Psoas muscle (tissue), 8 donors: Measurements from ENCODE around the gene MLIP. TPM values are rescaled to one million over a fixed set of nuclear protein-coding genes. Genes with fewer than 3 reads are reported as not detected.

Source experiments
- ATAC-seq, 4 donors: fragments of 200-7000 bp; cut with Tn5 transposase; one replicate each; pipeline ENCODE4 v1.9.1; 2020; ENCODE audit warnings: moderate library complexity in 3 of 4, mild to moderate bottlenecking in 2 of 4
- DNase-seq, 2 donors: peaks; one replicate each; pipeline ENCODE4 v3.0.0-alpha.2; 2020
- H3K27ac ChIP-seq: fragments of 200-600 bp; one replicate; pipeline ENCODE4 v1.8.0; 2022
- H3K27me3 ChIP-seq, 3 donors: fragments of 200-600 bp in 1 of 3; one replicate each; pipeline versions ENCODE4 v1.6.1 to v1.8.0; 2013 to 2022; ENCODE audit warnings: low read length in 2 of 3, mild to moderate bottlenecking in 2 of 3, moderate library complexity in 1 of 3; ENCODE audit not compliant: insufficient read depth in 3 of 3
- H3K36me3 ChIP-seq, 2 donors: fragments of 200-600 bp in 1 of 2; one replicate each; pipeline versions ENCODE4 v1.6.1 to v1.8.0; 2013 to 2022; ENCODE audit warnings: low read depth in 1 of 2, mild to moderate bottlenecking in 1 of 2, moderate library complexity in 1 of 2; ENCODE audit not compliant: insufficient read depth in 1 of 2
- H3K4me1 ChIP-seq: fragments of 200-600 bp; one replicate; pipeline ENCODE4 v1.8.0; 2022
- H3K4me3 ChIP-seq: fragments of 200-600 bp; one replicate; pipeline ENCODE4 v1.8.0; 2022; ENCODE audit warnings: mild to moderate bottlenecking
- H3K9me3 ChIP-seq: fragments of 200-600 bp; one replicate; pipeline ENCODE4 v1.8.0; 2022
- CTCF ChIP-seq: fragments of 200-600 bp; IDR thresholded peaks from one replicate; pipeline ENCODE4 v1.8.0; 2022; ENCODE audit warnings: antibody characterized with exemption
- WGBS, 3 donors: extraction: QIAGEN DNeasy Blood & Tissue Kit; methylation state at CpG; one replicate each; pipeline versions ENCODE4 v1.1.6 to v1.1.7; 2013; 5-methylcytosine and 5-hydroxymethylcytosine counted together
- intact Hi-C, 2 donors: fragments of 100-400 bp; cut with DNase I; formaldehyde crosslinking; loops; one replicate each; pipeline versions ENCODE4 v1.11.0 to v1.14.2; 2022
- polyA plus RNA-seq, 3 donors: library from polyadenylated mRNA; stranded (reverse); fragments of 200-250 nt; gene quantifications; one replicate each; pipeline ENCODE4 v1.2.3, GENCODE V29; 2013
- total RNA-seq, 4 donors: library from RNA; stranded (reverse); fragmentation: NEBNext Ultra II Directional in 2 of 4; extraction: Animal tissue kit (Norgen Biotek cat#: 25700) in 2 of 4; gene quantifications; one replicate each; pipeline versions ENCODE4 v1.2.1 to v1.2.4, GENCODE V29; 2021 to 2023
- donor health status: healthy with polysubstance abuse.
- donor health status: DM: no; HTN: no; CAD: no; lungs with moderate emphysema.
- donor health status: Bipolar disorder and iron deficiency.
- donor health status: healthy.
- donor health status: DM: yes; HTN: yes; CAD: no.
- donor health status: DM: no; HTN: no; CAD: no.
- donor health status: DM: no; HTN: no; CAD: no.
- donor health status: DM: yes; HTN: yes; CAD: no.

The MLIP gene
- total and polyA plus RNA-seq, 7 donors, result 51.5 to 365 (median 163) TPM

GRCh38 chr6:54255886-54256285, 144.6 kb downstream of the MLIP start:
- ATAC-seq (peak; percentile 87 to 91 (median 89)), DNase-seq (no peak)
- Histone ChIP-seq H3K36me3 (peaks cover 0 to 11% of the 10 kb centered on the region in 2 donors), H3K4me1 (peaks cover 32% of the 10 kb centered on the region), H3K27me3 (no peaks in the 10 kb centered on the region), H3K9me3 (no peaks in the 10 kb centered on the region), H3K4me3 (no peak overlapping the region), H3K27ac (peak overlapping the region; percentile 75)
- intact Hi-C loops, result no loop called here
- TF ChIP-seq CTCF, result no peak

GRCh38 chr6:54260025-54260424, 148.8 kb downstream of the MLIP start:
- Histone ChIP-seq H3K4me3 (no peak overlapping the region), H3K27me3 (no peaks in the 10 kb centered on the region)
- ATAC-seq, result no peak

GRCh38 chr6:54262499-54262898, 151.3 kb downstream of the MLIP start:
- Histone ChIP-seq H3K4me3 (no peak overlapping the region), H3K36me3 (peaks cover 0 to 30% of the 10 kb centered on the region in 2 donors), H3K27me3 (no peaks in the 10 kb centered on the region), H3K27ac (no peak overlapping the region), H3K9me3 (no peaks in the 10 kb centered on the region), H3K4me1 (peaks cover 13% of the 10 kb centered on the region)
- no peak for TF ChIP-seq CTCF
- no peak for ATAC-seq
- DNase-seq, result no peak
- intact Hi-C loops, result loop anchor here (10.0 kb wide), 1 partner anchor 278 kb away; no protein-coding TSS in a partner anchor
- 44 to 56% (median 53%) methylated on average over 1 of the region's 1 CpG for WGBS, 3 donors

More at GRCh38 chr6:54260025-54260424, 148.8 kb downstream of the MLIP start:
- intact Hi-C loops, result loop anchor here (10.0 kb wide), 1 partner anchor 275 kb away; no protein-coding TSS in a partner anchor
- Histone ChIP-seq H3K27ac (no peak overlapping the region), H3K4me1 (peaks cover 30% of the 10 kb centered on the region), H3K9me3 (no peaks in the 10 kb centered on the region), H3K36me3 (peaks cover 0 to 26% of the 10 kb centered on the region in 2 donors)
- TF ChIP-seq CTCF, result no peak
- DNase-seq, result no peak

GRCh38 chr6:54262971-54263370, 151.7 kb downstream of the MLIP start:
- Histone ChIP-seq H3K27ac (no peak overlapping the region), H3K9me3 (no peaks in the 10 kb centered on the region), H3K4me1 (peaks cover 13% of the 10 kb centered on the region), H3K36me3 (peaks cover 0 to 29% of the 10 kb centered on the region in 2 donors), H3K27me3 (no peaks in the 10 kb centered on the region), H3K4me3 (no peak overlapping the region)
- TF ChIP-seq CTCF, result no peak
- intact Hi-C loops, result loop anchor here (10.0 kb wide), 1 partner anchor 278 kb away; no protein-coding TSS in a partner anchor
- ATAC-seq, result no peak
- 68 to 87% (median 84%) methylated on average over 2 of the region's 2 CpGs for WGBS, 3 donors
- no peak for DNase-seq
